HG02759 (cell line): ENCODE results near the gene HSPB1.
"Not testable (repeated sequence)": the region's sequence is repeated elsewhere in the genome, so short reads cannot be mapped to it uniquely, and the experiment has no call there.

Experiments
- ATAC-seq: cut with Tn5 transposase; IDR thresholded peaks from one replicate; pipeline ENCODE4 v1.9.1; 2021; ENCODE audit warnings: mild to moderate bottlenecking, moderate library complexity; ENCODE audit not compliant: unreplicated experiment

Gene HSPB1

DNA sequence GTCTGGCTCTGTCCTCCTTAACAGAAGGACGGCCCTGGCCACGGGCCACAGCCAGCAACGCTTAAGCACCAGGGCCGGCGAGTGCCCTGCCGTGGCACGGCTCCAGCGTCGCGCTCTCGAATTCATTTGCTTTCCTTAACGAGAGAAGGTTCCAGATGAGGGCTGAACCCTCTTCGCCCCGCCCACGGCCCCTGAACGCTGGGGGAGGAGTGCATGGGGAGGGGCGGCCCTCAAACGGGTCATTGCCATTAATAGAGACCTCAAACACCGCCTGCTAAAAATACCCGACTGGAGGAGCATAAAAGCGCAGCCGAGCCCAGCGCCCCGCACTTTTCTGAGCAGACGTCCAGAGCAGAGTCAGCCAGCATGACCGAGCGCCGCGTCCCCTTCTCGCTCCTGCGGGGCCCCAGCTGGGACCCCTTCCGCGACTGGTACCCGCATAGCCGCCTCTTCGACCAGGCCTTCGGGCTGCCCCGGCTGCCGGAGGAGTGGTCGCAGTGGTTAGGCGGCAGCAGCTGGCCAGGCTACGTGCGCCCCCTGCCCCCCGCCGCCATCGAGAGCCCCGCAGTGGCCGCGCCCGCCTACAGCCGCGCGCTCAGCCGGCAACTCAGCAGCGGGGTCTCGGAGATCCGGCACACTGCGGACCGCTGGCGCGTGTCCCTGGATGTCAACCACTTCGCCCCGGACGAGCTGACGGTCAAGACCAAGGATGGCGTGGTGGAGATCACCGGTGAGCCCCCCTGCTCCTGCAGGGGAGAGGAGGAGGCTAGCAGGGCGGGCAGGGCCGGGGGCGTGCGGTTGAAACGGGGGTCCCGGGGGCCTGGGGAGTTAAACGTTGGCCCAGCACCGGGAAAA, at the start of gene HSPB1:
Gene HSPB1, plus strand, starts transcription at position 327 of the 855 bp plus-strand sequence. Its CDS starts 40 bp downstream, at position 367.
- ATAC-seq, result peak; percentile 54

GRCh38 chr7:76254781-76255180, 47.7 kb upstream of the HSPB1 start:
- no peak for ATAC-seq

DNA sequence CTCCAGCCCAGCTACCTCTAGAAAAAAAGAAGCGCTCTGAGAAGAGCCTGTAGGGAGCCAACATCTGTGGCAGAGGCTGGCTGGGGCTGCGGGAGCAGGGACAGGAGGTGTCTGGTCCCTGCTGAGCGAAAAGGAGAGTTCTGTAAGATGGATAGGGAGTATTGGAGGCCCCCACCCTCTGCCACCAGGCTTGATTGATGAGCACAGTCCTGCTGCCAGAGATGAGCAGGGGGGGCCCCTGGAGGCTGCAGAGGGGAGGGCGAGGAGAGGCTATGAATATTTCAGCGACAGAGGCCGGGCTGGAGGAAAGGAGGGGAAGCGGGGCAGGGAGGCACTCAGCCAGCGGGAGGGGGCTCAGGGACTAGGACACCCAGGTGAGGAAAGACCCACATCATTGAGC, 44.5 kb upstream of the HSPB1 start:
- ATAC-seq, result no peak

GRCh38 chr7:76259124-76260093, 43.1 kb upstream of the HSPB1 start:
- no peak for ATAC-seq

DNA sequence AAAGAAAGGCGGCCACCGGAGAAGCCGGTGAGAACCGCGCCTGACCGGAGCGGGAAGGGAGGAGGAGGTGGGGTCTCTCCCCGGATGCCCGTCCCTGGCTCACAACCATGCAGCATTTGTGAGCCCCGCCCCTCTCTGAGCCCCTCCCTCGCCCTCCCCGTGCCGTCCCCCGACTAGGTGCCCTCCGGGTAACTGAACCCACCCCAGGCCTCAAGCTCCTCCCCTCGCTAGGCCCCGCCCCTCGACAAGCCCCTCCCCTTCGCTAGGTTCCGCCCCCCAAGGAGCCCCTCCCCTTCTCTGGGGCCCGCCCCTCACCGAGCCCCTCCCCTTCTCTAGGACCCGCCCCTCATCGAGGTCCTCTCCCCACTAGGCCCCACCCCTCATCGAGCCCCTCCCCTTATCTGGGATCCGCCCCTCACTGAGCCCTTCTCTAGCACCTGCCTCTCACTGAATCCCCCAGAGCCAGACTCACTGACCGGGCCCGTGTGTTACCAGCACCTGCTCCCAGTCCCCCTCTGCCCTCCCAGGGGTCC, 42.2 kb upstream of the HSPB1 start:
- no peak for ATAC-seq

GRCh38 chr7:76261329-76261728, 41.1 kb upstream of the HSPB1 start:
- ATAC-seq, result no peak

- no peak for ATAC-seq
Measured at GRCh38 chr7:76261931-76262330, 40.5 kb upstream of the HSPB1 start.

- peak; percentile 49 for ATAC-seq
Measured at GRCh38 chr7:76262683-76263402, 39.6 kb upstream of the HSPB1 start.

DNA sequence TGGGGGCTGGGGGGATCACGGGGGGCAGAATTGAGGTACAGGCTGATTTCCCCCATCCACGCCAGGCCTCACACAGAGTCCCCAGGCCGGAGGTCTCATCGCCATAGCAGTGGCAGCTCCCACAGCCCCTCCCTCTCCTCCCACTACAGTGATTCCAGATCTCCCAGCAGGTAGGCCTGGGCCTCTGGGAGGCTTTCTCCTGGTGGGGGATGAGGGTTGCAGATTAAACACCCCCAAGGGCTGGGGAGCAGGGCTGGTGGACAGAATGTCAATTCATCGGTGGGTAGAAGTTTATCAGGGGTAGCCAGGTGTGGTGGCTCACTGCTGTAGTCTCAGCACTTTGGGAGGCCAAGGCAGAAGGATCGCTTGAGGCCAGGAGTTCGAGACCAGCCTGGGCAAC, 37.2 kb upstream of the HSPB1 start:
- no peak for ATAC-seq

DNA sequence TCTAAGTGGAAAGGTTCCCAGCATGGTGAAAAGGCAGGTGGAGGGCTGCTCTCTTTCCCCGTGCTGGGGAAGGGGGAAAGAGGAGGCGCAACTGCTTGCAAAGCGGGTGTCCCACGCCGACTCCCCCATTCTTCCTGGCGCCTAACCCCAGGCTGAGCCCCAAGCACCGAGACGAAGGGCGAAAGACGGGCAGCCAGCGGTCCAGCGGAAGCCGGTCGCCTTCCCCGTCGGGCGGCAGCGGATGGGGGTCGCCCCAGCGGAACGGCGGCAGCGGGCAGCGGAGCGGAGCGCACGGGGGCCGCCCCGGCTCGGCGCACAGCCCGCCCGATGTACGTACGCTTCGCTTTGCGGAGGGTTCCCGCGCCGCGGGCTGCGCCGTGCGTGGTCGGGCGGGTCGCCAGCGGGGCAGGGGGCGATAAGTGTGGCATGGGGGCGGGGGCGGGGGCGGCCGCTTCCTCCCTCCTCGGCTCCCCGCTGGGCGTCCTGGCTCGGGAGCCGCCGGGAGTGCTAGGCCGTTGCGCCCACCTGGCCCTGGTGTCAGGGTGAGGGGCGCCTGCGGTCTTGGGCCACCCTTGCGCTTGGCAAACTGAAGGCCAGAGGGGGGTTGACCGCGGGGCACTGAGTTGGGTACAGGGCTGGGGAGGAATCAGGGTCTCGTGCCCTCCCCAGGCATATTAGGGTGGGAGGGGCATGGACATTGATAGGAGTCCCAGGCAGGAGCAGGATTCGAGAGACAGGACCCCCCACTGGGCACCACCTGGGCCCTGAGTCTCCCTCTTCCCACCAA, 35.2 kb upstream of the HSPB1 start:
- ATAC-seq, result no peak

DNA sequence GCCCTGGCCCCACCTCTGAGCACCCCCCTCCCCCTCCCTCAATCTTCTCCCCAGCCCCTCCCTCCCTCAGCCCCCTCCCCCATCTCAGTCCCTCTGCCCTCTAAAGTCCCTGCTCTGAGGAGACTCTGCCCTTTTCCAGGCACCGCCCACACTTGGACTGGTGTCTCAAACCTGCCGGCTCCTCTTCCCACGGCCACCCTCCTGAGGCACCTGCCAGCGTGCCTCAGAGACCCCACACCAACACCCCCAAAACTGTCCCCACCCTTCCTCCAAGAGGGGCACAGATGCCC, 34.6 kb upstream of the HSPB1 start:
- no peak for ATAC-seq

GRCh38 chr7:76268376-76268775, 34.1 kb upstream of the HSPB1 start:
- ATAC-seq, result no peak

- no peak for ATAC-seq
Measured at GRCh38 chr7:76269895-76270294, 32.6 kb upstream of the HSPB1 start.

DNA sequence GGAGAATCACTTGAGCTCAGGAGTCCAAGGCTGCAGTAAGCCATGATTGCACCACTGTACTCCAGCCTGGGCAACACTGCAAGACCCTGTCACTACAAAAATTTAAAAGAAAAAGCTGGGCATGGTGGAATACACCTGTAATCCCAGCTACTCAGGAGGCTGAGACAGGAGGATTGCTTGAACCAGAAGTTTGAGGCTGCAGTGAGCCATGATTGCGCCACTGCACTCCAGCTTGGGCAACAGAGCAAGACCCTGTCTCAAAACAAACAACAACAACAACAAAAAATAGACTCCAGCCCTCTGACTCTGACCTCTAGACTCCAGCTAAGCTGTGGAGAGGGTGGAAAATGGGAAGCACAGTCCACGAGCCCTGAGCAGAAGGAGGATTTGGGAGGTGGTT, 31.1 kb upstream of the HSPB1 start:
- not testable (repeated sequence) for ATAC-seq

GRCh38 chr7:76272142-76272541, 30.3 kb upstream of the HSPB1 start:
- no peak for ATAC-seq

GRCh38 chr7:76272851-76273497, 29.5 kb upstream of the HSPB1 start:
- ATAC-seq, result no peak

- ATAC-seq, result no peak
Measured at GRCh38 chr7:76273503-76273902, 29.0 kb upstream of the HSPB1 start.

GRCh38 chr7:76278540-76278939, 23.9 kb upstream of the HSPB1 start:
- ATAC-seq, result no peak

GRCh38 chr7:76280408-76280807, 22.1 kb upstream of the HSPB1 start:
- ATAC-seq, result no peak
